ENCODE data around the gene PRPH2.

Gene PRPH2

GRCh38 chr6:42652024-42652746 is 70.2 kb downstream of the PRPH2 start:
- H3K4me3 ChIP-seq (ENCODE audit: low read depth, low read length), result no peak overlapping the region
- no peak for DNase-seq (ENCODE audit: low read depth)
- TF ChIP-seq, protein P1, sequence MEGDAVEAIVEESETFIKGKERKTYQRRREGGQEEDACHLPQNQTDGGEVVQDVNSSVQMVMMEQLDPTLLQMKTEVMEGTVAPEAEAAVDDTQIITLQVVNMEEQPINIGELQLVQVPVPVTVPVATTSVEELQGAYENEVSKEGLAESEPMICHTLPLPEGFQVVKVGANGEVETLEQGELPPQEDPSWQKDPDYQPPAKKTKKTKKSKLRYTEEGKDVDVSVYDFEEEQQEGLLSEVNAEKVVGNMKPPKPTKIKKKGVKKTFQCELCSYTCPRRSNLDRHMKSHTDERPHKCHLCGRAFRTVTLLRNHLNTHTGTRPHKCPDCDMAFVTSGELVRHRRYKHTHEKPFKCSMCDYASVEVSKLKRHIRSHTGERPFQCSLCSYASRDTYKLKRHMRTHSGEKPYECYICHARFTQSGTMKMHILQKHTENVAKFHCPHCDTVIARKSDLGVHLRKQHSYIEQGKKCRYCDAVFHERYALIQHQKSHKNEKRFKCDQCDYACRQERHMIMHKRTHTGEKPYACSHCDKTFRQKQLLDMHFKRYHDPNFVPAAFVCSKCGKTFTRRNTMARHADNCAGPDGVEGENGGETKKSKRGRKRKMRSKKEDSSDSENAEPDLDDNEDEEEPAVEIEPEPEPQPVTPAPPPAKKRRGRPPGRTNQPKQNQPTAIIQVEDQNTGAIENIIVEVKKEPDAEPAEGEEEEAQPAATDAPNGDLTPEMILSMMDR (conservative IDR thresholded peaks at IDR 0.05; ENCODE audit: low read depth, low read length), result no peak

Data from choroid plexus epithelial cell (primary cell).